Right lobe of liver (tissue), 6 donors: ENCODE data around the gene CFL1. TPM values are rescaled to one million over a fixed set of nuclear protein-coding genes. Genes with fewer than 3 reads are reported as not detected.

Source experiments
- ATAC-seq, 4 donors: fragments of 200-7000 bp; cut with Tn5 transposase; one replicate each; pipeline ENCODE4 v1.9.1; 2020; ENCODE audit warnings: mild to moderate bottlenecking in 4 of 4, moderate library complexity in 4 of 4
- DNase-seq, 3 donors: peaks; one replicate each; pipeline ENCODE4 v3.0.0-alpha.2; 2020
- H3K27ac ChIP-seq, 3 donors: fragments of 200-600 bp; one replicate each; pipeline ENCODE4 v1.8.0; 2022
- H3K27me3 ChIP-seq, 2 donors: fragments of 200-600 bp; one replicate each; pipeline ENCODE4 v1.8.0; 2022
- H3K36me3 ChIP-seq, 4 donors: fragments of 200-600 bp; sonication (generic) in 1 of 4; one replicate each; pipeline versions ENCODE4 v1.5.1 to v1.8.0; 2017 to 2022; ENCODE audit warnings: control low read depth in 1 of 4
- H3K4me1 ChIP-seq, 4 donors: fragments of 200-600 bp; sonication (generic) in 1 of 4; one replicate each; pipeline versions ENCODE4 v1.5.1 to v1.8.0; 2017 to 2022; ENCODE audit warnings: control low read depth in 1 of 4
- H3K4me3 ChIP-seq, 3 donors: fragments of 200-600 bp; one replicate each; pipeline ENCODE4 v1.8.0; 2022
- H3K9me3 ChIP-seq, 4 donors: fragments of 200-600 bp; sonication (generic) in 1 of 4; one replicate each; pipeline versions ENCODE4 v1.5.1 to v1.8.0; 2017 to 2022; ENCODE audit warnings: control low read depth in 1 of 4
- CTCF ChIP-seq, 4 donors: fragments of 200-600 bp in 3 of 4; fragments of 450-650 bp in 1 of 4; IDR thresholded peaks; one replicate each; pipeline versions ENCODE4 v1.5.1 to v1.8.0; 2016 to 2022; ENCODE audit warnings: antibody characterized with exemption in 4 of 4, mild to moderate bottlenecking in 2 of 4
- POLR2A ChIP-seq: fragments of 450-650 bp; IDR thresholded peaks from one replicate; pipeline ENCODE4 v1.6.1; 2017; ENCODE audit warnings: antibody characterized with exemption, mild to moderate bottlenecking
- WGBS: methylation state at CpG from one replicate; pipeline ENCODE4 v1.1.6; 2018; ENCODE audit warnings: low coverage, low lambda C conversion rate; ENCODE audit not compliant: insufficient coverage; ENCODE audit errors: missing lambda C conversion rate; 5-methylcytosine and 5-hydroxymethylcytosine counted together
- intact Hi-C, 2 donors: fragments of 100-400 bp; cut with DNase I; formaldehyde crosslinking; loops; one replicate each; pipeline versions ENCODE4 v1.11.2 to v1.14.1; 2022
- total RNA-seq, 6 experiments: library from RNA; depleted of rRNA in 2 of 6; stranded (reverse); fragments of >200 nt in 2 of 6; fragmentation: NEBNext Ultra II Directional in 3 of 6; extraction: Animal tissue kit (Norgen Biotek cat#: 25700) in 3 of 6; gene quantifications; one replicate each; pipeline versions ENCODE4 v1.1.0 to v1.2.4, GENCODE V29; 2016 to 2023
- donor health status: DM: no; HTN: yes; CAD: no.
- donor health status: DM: no; HTN: no; CAD: no.
- donor health status: DM: no; HTN: no; CAD: no.
- donor health status: DM: no; HTN: yes; CAD: no.
- donor health status: DM: no; HTN: yes; CAD: no.

CFL1 gene
- total RNA-seq, 6 experiments from 2014 or later: 219 to 503 (median 313) TPM

GRCh38 chr11:65854161-65854592, 3.8 kb downstream of the CFL1 start:
- no peak overlapping the region for H3K4me3 ChIP-seq
- no peaks in the 10 kb centered on the region for H3K27me3 ChIP-seq
- no peak overlapping the region for H3K27ac ChIP-seq
- WGBS: 87% methylated on average over 3 of the region's 4 CpGs
- TF ChIP-seq POLR2A (no peak), CTCF (IDR thresholded peaks at IDR 0.05) (no peak)
- H3K9me3 ChIP-seq: no peaks in the 10 kb centered on the region
- H3K36me3 ChIP-seq: peaks cover 6 to 38% (median 21%) of the 10 kb centered on the region in 4 donors
- intact Hi-C loops: no loop called here
- H3K4me1 ChIP-seq: peaks cover 0 to 16% (median 4%) of the 10 kb centered on the region in 4 donors
- DNase-seq (no peak), ATAC-seq (no peak)

- Histone ChIP-seq H3K4me1 (peaks cover 0 to 9% (median 4%) of the 10 kb centered on the region in 4 donors), H3K4me3 (no peak overlapping the region), H3K27me3 (no peaks in the 10 kb centered on the region), H3K27ac (no peak overlapping the region), H3K36me3 (peaks cover 6 to 38% (median 21%) of the 10 kb centered on the region in 4 donors), H3K9me3 (no peaks in the 10 kb centered on the region)
- intact Hi-C loops: no loop called here
- TF ChIP-seq POLR2A: no peak
- no peak for TF ChIP-seq CTCF (IDR thresholded peaks at IDR 0.05)
- no peak for DNase-seq
- ATAC-seq: no peak
- WGBS: 100% methylated on average over 2 of the region's 6 CpGs
Observed at GRCh38 chr11:65853246-65853979, 4.6 kb downstream of the CFL1 start.

GRCh38 chr11:65852508-65853245, 5.3 kb downstream of the CFL1 start:
- Histone ChIP-seq H3K36me3 (peaks cover 6 to 38% (median 21%) of the 10 kb centered on the region in 4 donors), H3K4me3 (no peak overlapping the region), H3K4me1 (peaks cover 0 to 9% (median 4%) of the 10 kb centered on the region in 4 donors), H3K9me3 (no peaks in the 10 kb centered on the region), H3K27ac (no peak overlapping the region), H3K27me3 (no peaks in the 10 kb centered on the region)
- ATAC-seq (no peak), DNase-seq (peak in 1 of 3 donors; percentile 55)
- TF ChIP-seq POLR2A: no peak
- TF ChIP-seq CTCF (IDR thresholded peaks at IDR 0.05): no peak
- intact Hi-C loops: no loop called here
- 88% methylated on average over 6 of the region's 33 CpGs for WGBS

GRCh38 chr11:65851811-65852507, 6.0 kb downstream of the CFL1 start:
- Histone ChIP-seq H3K36me3 (peaks cover 6 to 38% (median 21%) of the 10 kb centered on the region in 4 donors), H3K27me3 (no peaks in the 10 kb centered on the region), H3K27ac (no peak overlapping the region), H3K4me1 (peaks cover 0 to 9% (median 4%) of the 10 kb centered on the region in 4 donors), H3K9me3 (no peaks in the 10 kb centered on the region), H3K4me3 (no peak overlapping the region)
- TF ChIP-seq CTCF (IDR thresholded peaks at IDR 0.05) (no peak), POLR2A (no peak)
- intact Hi-C loops: no loop called here
- DNase-seq: no peak
- 86% methylated on average over 3 of the region's 10 CpGs for WGBS
- ATAC-seq: peak in 1 of 4 donors; percentile 3
